SK-N-MC (cell line): Measurements from ENCODE around the gene NTRK2.

Experiments
- DNase-seq: peaks from one replicate; pipeline ENCODE4 v3.0.0-alpha.2; 2011; ENCODE audit warnings: low read depth, low spot score
- H3K27ac ChIP-seq: fragments of 200-600 bp; sonication (generic); 2 replicates; pipeline ENCODE4 v1.5.1; 2016; ENCODE audit warnings: mixed run types
- H3K36me3 ChIP-seq: fragments of 200-600 bp; sonication (generic); 2 replicates; pipeline ENCODE4 v1.6.1; 2017; ENCODE audit warnings: antibody characterized with exemption, low read length, mixed read lengths; ENCODE audit not compliant: insufficient read depth
- H3K4me3 ChIP-seq: fragments of 200-600 bp; sonication (generic); 2 replicates; pipeline ENCODE4 v1.5.1; 2016
- H3K9ac ChIP-seq: fragments of 200-600 bp; sonication (generic); 2 replicates; pipeline ENCODE4 v1.8.0; 2017; ENCODE audit warnings: mixed run types, mixed read lengths; ENCODE audit not compliant: insufficient read length
- H3K9me3 ChIP-seq: fragments of 200-600 bp; sonication (generic); 2 replicates; pipeline ENCODE4 v1.6.1; 2017; ENCODE audit warnings: low read depth, mild to moderate bottlenecking, antibody characterized with exemption, low read length, moderate library complexity, mixed read lengths
- EZH2 ChIP-seq: fragments of 200-600 bp; sonication (generic); IDR thresholded peaks from one replicate; pipeline ENCODE4 v1.6.1; 2017; ENCODE audit warnings: antibody characterized with exemption
- FOXP2 ChIP-seq: optimal IDR thresholded peaks from 2 replicates; pipeline ENCODE3; 2011; ENCODE audit warnings: mild to moderate bottlenecking, moderate library complexity; ENCODE audit not compliant: insufficient read depth; ENCODE audit errors: extremely low read length, control extremely low read depth
- POLR2AphosphoS5 ChIP-seq: IDR thresholded peaks from 2 replicates; pipeline ENCODE4 v1.6.1; 2012; ENCODE audit warnings: mild to moderate bottlenecking, low read depth, low read length, borderline replicate concordance

The NTRK2 gene

GRCh38 chr9:85014292-85014691 lies 344.8 kb downstream of the NTRK2 start:
- H3K36me3 ChIP-seq = no peaks in the 10 kb centered on the region
- H3K4me3 ChIP-seq = no peak overlapping the region
- TF ChIP-seq EZH2 (no peak), POLR2AphosphoS5 (no peak), FOXP2 (no peak)
- no peak for DNase-seq
- no peak overlapping the region for H3K9ac ChIP-seq
- no peak overlapping the region for H3K27ac ChIP-seq
- no peaks in the 10 kb centered on the region for H3K9me3 ChIP-seq

DNA sequence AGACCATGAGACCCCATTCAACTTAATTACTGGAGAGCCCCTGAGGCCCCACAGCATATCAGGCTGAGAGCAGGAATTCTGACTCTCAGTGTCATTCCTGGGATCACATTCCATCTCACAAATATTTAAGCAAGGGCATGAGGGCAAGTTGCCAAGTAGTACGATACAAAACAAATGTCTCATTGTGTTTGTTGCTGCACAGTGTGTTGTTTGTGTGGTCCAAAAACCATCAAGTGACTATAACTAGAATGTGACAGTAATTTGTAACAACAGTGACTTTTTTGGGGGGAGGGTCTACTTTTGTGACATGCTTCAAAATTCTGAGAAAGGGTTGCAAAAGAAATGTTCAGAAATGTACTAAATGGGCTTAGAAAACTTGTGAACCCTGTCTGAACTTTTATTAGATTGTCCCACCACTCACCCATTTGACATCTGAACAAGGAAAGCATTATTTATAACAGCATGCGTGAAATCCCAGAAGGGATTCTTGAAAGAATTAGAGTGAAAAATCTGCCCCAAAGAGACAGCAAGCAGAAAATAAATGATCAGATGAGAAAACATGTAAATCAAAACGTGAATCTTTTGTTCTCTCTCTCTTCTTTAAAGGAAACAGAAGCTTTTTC lies 347.0 kb downstream of the NTRK2 start:
- H3K9me3 ChIP-seq = no peaks in the 10 kb centered on the region
- H3K4me3 ChIP-seq = no peak overlapping the region
- DNase-seq = no peak
- H3K9ac ChIP-seq = no peak overlapping the region
- no peak for TF ChIP-seq FOXP2
- TF ChIP-seq POLR2AphosphoS5 = no peak
- H3K27ac ChIP-seq = no peak overlapping the region
- no peaks in the 10 kb centered on the region for H3K36me3 ChIP-seq

GRCh38 chr9:85020791-85021190 lies 351.3 kb downstream of the NTRK2 start:
- TF ChIP-seq POLR2AphosphoS5 (no peak), EZH2 (no peak), FOXP2 (no peak)
- no peak overlapping the region for H3K4me3 ChIP-seq
- no peak overlapping the region for H3K27ac ChIP-seq
- H3K9ac ChIP-seq = no peak overlapping the region
- no peaks in the 10 kb centered on the region for H3K36me3 ChIP-seq
- H3K9me3 ChIP-seq = no peaks in the 10 kb centered on the region
- no peak for DNase-seq

- TF ChIP-seq POLR2AphosphoS5 (no peak), FOXP2 (no peak), EZH2 (no peak)
- Histone ChIP-seq H3K36me3 (no peaks in the 10 kb centered on the region), H3K9me3 (no peaks in the 10 kb centered on the region), H3K9ac (no peak overlapping the region), H3K4me3 (no peak overlapping the region), H3K27ac (no peak overlapping the region)
- DNase-seq = no peak
These were observed 352.2 kb downstream of the NTRK2 start for GRCh38 chr9:85021686-85022085.

DNA sequence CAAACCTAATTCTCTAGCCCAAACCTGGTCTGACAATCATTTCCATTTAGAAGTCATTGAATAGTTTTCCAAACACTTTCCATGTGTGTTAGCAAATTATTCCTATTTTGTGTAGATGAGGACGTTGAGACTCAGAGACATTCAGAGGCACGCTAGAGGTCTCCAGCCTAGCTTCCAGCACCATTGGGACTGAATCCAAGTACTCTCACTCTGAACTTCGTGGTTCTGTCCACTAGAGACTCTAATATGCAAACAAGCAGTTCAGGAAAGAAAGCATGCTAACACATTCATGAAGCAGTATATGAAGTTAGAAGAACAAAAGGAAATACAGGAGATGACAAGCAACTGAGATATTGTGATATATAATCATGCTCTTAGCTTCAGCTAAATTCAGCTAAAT lies 354.8 kb downstream of the NTRK2 start:
- H3K27ac ChIP-seq = no peak overlapping the region
- TF ChIP-seq FOXP2 (no peak), POLR2AphosphoS5 (no peak), EZH2 (no peak)
- DNase-seq = no peak
- no peaks in the 10 kb centered on the region for H3K36me3 ChIP-seq
- H3K9ac ChIP-seq = no peak overlapping the region
- no peaks in the 10 kb centered on the region for H3K9me3 ChIP-seq
- H3K4me3 ChIP-seq = no peak overlapping the region

DNA sequence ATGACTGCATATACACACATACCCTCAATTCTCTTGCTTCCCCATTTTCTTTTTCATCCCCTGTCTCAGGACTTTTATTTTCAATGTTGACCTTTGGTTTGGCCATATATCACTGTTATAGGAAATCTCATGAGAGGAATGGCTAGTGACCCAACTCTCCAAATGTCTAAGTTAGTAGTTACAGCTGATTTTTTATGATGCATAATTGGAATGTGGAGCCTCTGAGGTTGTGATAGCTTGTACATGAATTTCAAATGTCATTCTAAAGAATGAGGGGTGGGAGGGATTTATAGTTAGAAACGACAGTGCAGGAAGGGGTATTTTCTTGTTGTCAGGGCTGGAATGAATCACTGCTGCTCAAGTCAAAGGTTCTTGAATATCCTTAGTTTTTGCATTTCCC lies 356.1 kb downstream of the NTRK2 start:
- Histone ChIP-seq H3K27ac (no peak overlapping the region), H3K36me3 (no peaks in the 10 kb centered on the region), H3K9me3 (no peaks in the 10 kb centered on the region), H3K9ac (no peak overlapping the region), H3K4me3 (no peak overlapping the region)
- no peak for DNase-seq
- TF ChIP-seq EZH2 = no peak
- no peak for TF ChIP-seq POLR2AphosphoS5

DNA sequence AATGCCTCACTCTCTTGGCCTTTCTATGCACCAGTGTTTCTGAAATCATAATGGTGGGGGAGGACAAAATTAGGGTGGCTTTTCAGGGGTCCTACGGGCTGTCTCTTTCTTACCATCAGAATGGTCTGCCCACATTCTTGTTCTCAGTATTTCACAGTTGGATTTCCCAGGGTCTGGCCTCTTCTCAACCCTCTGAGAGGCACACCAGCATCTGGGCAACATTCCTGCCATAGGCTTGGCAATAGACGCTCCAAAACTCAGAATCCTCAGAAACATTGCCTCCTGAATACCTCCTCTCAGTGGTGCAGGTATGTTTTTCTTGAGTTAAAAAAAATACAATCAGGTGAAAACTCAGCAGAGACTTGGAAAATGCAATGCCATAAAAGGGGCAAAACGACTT lies 358.3 kb downstream of the NTRK2 start:
- no peak for DNase-seq
- Histone ChIP-seq H3K9ac (no peak overlapping the region), H3K9me3 (no peaks in the 10 kb centered on the region), H3K4me3 (no peak overlapping the region), H3K36me3 (no peaks in the 10 kb centered on the region), H3K27ac (no peak overlapping the region)
- no peak for TF ChIP-seq POLR2AphosphoS5
- TF ChIP-seq EZH2 = no peak
- TF ChIP-seq FOXP2 = no peak

GRCh38 chr9:85030316-85030715 lies 360.8 kb downstream of the NTRK2 start:
- no peak for TF ChIP-seq FOXP2
- no peak for TF ChIP-seq EZH2
- no peak for TF ChIP-seq POLR2AphosphoS5
- Histone ChIP-seq H3K9ac (no peak overlapping the region), H3K36me3 (no peaks in the 10 kb centered on the region), H3K4me3 (no peak overlapping the region), H3K27ac (no peak overlapping the region), H3K9me3 (no peaks in the 10 kb centered on the region)
- no peak for DNase-seq

GRCh38 chr9:85036496-85036895 lies 367.0 kb downstream of the NTRK2 start:
- H3K4me3 ChIP-seq = no peak overlapping the region
- H3K36me3 ChIP-seq = no peaks in the 10 kb centered on the region
- TF ChIP-seq FOXP2 (no peak), POLR2AphosphoS5 (no peak), EZH2 (no peak)
- H3K9me3 ChIP-seq = no peaks in the 10 kb centered on the region
- no peak overlapping the region for H3K9ac ChIP-seq
- no peak for DNase-seq
- H3K27ac ChIP-seq = no peak overlapping the region
